C4-2B (cell line): ENCODE measurements around the gene NRP1.

Source experiments
- ZFX ChIP-seq: fragments of 450-650 bp; IDR thresholded peaks from 2 replicates; pipeline ENCODE4 v1.6.1; 2017
- TF ChIP-seq, protein P1 (sequence below): fragments of 450-650 bp; conservative IDR thresholded peaks from 2 replicates; pipeline ENCODE4 v1.5.1; 2017; ENCODE audit warnings: mild to moderate bottlenecking

GRCh38 chr10:33201971-33202370 is 132.5 kb downstream of the NRP1 start:
- TF ChIP-seq, protein P1, sequence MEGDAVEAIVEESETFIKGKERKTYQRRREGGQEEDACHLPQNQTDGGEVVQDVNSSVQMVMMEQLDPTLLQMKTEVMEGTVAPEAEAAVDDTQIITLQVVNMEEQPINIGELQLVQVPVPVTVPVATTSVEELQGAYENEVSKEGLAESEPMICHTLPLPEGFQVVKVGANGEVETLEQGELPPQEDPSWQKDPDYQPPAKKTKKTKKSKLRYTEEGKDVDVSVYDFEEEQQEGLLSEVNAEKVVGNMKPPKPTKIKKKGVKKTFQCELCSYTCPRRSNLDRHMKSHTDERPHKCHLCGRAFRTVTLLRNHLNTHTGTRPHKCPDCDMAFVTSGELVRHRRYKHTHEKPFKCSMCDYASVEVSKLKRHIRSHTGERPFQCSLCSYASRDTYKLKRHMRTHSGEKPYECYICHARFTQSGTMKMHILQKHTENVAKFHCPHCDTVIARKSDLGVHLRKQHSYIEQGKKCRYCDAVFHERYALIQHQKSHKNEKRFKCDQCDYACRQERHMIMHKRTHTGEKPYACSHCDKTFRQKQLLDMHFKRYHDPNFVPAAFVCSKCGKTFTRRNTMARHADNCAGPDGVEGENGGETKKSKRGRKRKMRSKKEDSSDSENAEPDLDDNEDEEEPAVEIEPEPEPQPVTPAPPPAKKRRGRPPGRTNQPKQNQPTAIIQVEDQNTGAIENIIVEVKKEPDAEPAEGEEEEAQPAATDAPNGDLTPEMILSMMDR, result no peak
- no peak for TF ChIP-seq ZFX
